ENCODE results near the gene MYH13.

The MYH13 gene

DNA sequence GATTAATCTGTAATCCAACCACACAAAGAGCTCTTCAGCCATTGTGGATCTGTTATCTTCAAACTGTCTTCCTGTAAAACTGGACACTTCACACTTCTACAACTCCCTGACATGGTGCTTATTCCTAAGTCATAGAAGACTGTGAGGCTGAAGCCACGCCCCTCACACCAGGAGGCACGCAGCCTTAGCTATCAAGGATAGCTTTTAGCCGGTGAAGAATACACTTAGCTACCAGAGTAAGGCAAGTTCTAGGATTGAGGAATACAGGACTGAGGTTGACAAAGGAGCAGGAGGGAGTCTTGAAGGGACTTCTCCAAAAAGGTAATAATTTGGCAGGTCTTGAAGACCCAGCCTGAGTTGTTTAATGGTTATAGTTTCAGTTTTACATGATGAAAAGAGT, 94.6 kb downstream of the MYH13 start:
- no peak for DNase-seq (ENCODE audit: low read depth)
- H3K4me3 ChIP-seq (ENCODE audit: low read length) = peak overlapping the region; percentile 2; the same call in 1 of the 2 replicates
- TF ChIP-seq, protein P1, sequence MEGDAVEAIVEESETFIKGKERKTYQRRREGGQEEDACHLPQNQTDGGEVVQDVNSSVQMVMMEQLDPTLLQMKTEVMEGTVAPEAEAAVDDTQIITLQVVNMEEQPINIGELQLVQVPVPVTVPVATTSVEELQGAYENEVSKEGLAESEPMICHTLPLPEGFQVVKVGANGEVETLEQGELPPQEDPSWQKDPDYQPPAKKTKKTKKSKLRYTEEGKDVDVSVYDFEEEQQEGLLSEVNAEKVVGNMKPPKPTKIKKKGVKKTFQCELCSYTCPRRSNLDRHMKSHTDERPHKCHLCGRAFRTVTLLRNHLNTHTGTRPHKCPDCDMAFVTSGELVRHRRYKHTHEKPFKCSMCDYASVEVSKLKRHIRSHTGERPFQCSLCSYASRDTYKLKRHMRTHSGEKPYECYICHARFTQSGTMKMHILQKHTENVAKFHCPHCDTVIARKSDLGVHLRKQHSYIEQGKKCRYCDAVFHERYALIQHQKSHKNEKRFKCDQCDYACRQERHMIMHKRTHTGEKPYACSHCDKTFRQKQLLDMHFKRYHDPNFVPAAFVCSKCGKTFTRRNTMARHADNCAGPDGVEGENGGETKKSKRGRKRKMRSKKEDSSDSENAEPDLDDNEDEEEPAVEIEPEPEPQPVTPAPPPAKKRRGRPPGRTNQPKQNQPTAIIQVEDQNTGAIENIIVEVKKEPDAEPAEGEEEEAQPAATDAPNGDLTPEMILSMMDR (conservative IDR thresholded peaks at IDR 0.05; ENCODE audit: low read length) = no peak

DNA sequence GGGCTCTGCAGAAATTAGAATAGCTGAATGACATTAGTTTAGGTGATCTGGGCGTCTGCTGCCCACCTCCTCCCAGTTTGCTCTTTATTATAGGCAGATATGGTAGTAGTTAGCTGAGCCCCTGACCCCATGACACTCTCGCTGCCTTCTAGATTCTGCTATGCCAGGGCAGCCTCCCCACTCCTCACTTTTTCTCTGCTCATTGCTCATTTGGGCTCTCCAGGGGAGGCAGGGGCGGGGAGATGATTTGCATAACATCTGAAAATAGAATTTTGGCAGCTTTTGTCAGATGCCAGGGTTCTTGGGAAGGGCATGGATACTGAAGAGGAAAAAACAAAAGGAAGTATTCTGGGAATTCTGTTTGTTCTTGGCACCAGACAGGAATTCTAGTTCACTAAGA, 96.4 kb downstream of the MYH13 start:
- no peak overlapping the region for H3K4me3 ChIP-seq (ENCODE audit: low read length)
- TF ChIP-seq, protein P1 (conservative IDR thresholded peaks at IDR 0.05; ENCODE audit: low read length) = no peak
- DNase-seq (ENCODE audit: low read depth) = no peak

GRCh38 chr17:10275418-10275817, 97.4 kb downstream of the MYH13 start:
- no peak for DNase-seq (ENCODE audit: low read depth)
- no peak overlapping the region for H3K4me3 ChIP-seq (ENCODE audit: low read length)
- TF ChIP-seq, protein P1 (conservative IDR thresholded peaks at IDR 0.05; ENCODE audit: low read length) = no peak

DNA sequence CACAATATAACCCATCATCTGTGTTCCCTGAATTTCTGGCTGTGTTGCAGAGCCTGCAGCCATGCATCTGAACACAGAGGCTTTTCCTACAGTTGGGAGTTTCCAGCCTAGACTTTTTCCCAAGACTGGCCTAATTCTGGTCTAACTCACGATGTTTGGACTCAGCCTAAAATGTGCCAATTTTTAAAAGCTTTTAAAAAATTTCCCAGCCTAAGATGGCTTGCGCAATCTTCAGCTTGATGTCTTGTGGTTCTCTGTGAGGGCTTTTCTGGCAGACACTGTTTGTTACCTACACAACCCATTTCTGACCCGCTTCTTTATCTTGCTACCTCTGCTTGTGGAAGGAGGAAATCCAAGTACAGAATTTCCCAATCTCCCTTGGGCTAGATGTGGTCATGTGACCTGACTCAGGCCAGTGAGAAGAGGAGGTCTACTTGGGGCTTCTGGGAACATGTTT, 101.7 kb downstream of the MYH13 start:
- TF ChIP-seq, protein P1 (conservative IDR thresholded peaks at IDR 0.05; ENCODE audit: low read length) = no peak
- DNase-seq (ENCODE audit: low read depth) = peak; percentile 86
- no peak overlapping the region for H3K4me3 ChIP-seq (ENCODE audit: low read length)

DNA sequence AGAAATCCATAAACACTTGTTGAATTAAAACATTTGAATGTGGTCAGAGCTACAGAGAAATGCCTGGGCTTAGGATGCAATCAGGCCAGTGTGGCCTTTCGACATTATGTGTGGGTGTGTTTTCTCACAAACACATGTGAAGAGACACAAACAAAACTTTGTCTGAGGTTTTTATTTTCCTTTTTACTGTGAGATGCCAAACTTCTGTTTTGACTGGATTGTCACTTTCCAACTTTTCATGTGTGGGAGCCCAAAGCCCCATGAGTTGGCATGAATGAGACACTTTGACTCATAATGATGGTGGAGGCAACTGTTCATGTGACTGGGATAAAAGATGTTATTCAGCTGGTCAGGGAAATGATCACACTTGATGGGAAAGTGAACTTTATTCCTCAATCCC, 102.5 kb downstream of the MYH13 start:
- TF ChIP-seq, protein P1 (conservative IDR thresholded peaks at IDR 0.05; ENCODE audit: low read length) = no peak
- peak; percentile 83 for DNase-seq (ENCODE audit: low read depth)
- no peak overlapping the region for H3K4me3 ChIP-seq (ENCODE audit: low read length)

- peak; percentile 64 for DNase-seq (ENCODE audit: low read depth)
- H3K4me3 ChIP-seq (ENCODE audit: low read length) = no peak overlapping the region
- TF ChIP-seq, protein P1 (conservative IDR thresholded peaks at IDR 0.05; ENCODE audit: low read length) = no peak
These were observed 104.8 kb downstream of the MYH13 start for GRCh38 chr17:10268005-10268404.

DNA sequence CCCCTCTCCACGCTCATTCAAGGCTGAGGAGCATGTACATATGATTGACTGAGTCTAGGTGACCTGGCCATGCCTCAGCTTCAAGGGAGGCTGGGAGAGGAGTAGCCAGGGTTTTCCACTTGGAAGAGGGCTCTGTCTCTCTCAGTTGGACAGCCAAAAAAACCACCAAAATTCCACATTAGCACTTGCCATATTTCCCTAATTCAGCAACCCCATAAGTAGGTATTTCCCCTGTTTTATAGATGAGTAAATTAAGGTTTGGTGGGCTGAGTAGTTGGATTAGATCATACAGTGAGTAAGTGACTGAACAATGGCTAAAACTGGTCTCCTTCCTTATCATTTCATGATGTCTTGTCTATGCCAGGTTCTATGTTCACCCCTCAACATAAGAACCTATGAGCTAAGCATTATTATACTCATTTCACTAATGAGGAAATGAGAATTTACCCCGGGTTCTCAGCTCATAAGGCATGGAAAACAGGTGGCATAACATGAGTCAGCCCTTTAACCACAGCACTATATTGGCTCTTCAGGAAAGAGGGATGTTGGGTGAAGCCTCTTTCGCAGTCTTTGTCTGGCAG, 106.4 kb downstream of the MYH13 start:
- DNase-seq (ENCODE audit: low read depth) = peak; percentile 28
- H3K4me3 ChIP-seq (ENCODE audit: low read length) = no peak overlapping the region
- TF ChIP-seq, protein P1 (conservative IDR thresholded peaks at IDR 0.05; ENCODE audit: low read length) = no peak
